Placental pericyte (primary cell): Measurements from ENCODE around the gene ALKBH6. TPM values are rescaled to one million over a fixed set of nuclear protein-coding genes. Genes with fewer than 3 reads are reported as not detected.

Source experiments
- total RNA-seq: library from RNA; depleted of rRNA; stranded (reverse); fragments of >200 nt; gene quantifications from 2 replicates; pipeline ENCODE4 v1.2.3, GENCODE V29; 2012

The ALKBH6 gene
- total RNA-seq, result 14.0 and 20.2 TPM in 2 replicates

DNA sequence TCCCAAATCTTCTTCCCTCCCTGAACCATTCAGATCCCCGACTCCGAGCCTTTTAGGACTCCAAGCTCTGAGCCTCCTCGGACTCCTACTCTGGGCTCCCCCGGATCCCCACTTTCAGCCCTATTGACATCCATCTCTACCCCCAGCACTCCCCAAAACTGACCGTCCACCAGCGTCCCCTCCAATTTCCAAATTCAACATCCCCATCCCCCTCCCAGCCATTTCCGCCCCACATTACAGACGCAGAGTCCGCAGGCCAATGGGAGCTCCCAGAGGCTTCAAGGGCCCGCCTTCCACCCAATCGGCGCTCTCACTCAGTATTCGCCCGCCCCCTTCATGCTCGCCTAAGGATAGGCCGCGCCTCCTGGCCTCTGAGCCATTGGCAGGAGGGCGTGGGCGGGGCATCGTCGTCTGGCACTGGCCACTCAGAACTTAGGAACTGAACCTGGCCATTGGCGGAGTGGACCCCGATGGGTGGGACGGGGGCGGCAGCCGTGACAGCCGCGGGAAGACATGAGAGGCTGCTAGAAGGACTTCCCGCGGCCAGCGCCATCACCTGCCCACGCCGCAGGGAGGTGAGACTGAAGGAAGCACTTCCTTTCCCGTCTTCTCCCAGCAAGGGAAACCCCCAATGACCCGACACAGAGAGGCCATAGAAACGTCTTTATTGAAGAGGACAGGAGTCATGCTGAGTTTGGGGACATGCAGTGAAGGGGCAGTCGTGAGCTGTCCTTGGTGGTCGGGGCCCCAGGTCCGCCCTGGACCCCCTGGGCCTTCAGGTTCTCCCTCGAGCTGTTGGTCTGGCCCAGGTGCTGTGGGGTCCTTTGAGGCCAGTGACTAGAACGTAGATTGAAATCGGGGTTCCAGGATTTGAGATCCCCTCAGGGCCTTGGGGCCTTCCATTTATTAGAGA lies at the start of gene ALKBH6:
ALKBH6 (minus strand) TSS at position 202 of the 913 bp plus-strand sequence. CDS start 816 bp downstream, outside the sequence.

GRCh38 chr19:36054733-36055686 lies 41.0 kb upstream of the ALKBH6 start, which contains the start of gene WDR62:
WDR62 (plus strand) TSS chr19:36054897; CDS start chr19:36054972, 75 bp downstream.

DNA sequence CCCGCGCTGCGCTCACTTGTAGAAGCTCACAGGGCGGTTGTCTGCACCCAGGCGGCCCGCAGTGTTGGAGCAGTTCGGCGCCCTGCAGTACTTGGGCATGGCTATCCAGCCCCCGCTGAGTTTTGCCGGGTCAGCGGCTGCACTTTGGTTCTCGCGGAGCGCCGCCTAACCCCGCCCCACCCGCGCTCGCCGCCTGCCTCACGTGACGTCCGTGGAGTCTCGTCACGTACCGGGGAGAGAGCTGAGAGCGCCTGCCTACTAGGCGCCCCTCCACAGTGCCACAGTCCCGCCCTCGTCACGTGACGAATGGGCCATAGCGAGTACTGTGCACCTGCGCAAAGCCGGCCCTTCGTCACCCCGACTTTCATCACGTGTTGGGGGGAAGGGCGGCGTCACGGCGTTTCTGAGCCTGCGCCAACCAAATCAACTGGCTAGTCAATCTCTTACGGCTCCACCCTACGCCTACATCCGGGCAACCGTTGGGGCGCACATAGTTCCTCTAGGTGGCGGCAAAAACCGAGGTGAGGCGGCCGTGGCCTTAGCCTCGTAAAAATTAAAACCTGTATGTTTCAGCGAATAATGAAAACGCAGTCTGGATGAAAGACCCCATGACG lies 40.2 kb upstream of the ALKBH6 start, which contains the start of gene THAP8:
THAP8 (minus strand) TSS at position 167 of the 614 bp plus-strand sequence; CDS start at position 99, 68 bp downstream.

GRCh38 chr19:36032251-36033104 lies 18.5 kb upstream of the ALKBH6 start, which contains the start of gene CLIP3:
CLIP3 (minus strand) TSS chr19:36032873; CDS start chr19:36032357, 516 bp downstream.

GRCh38 chr19:36008336-36008978 lies 5.6 kb downstream of the ALKBH6 start, which contains the start of gene SYNE4:
SYNE4 (minus strand) TSS chr19:36008813; CDS start chr19:36008681, 132 bp downstream.

GRCh38 chr19:35995048-35995993 lies 18.7 kb downstream of the ALKBH6 start, which contains the start of gene SDHAF1:
SDHAF1 (plus strand) TSS chr19:35995188; CDS start chr19:35995275, 87 bp downstream.

Other genes starting within 250 kb of the ALKBH6 start
- 2.2 and 5.0 TPM in 2 replicates for gene ARHGAP33, start 238.6 kb downstream of the ALKBH6 start, total RNA-seq
- not detected in 2 replicates for gene PRODH2, start 201.4 kb downstream of the ALKBH6 start, total RNA-seq
- not detected in 2 replicates for gene NPHS1, start 161.7 kb downstream of the ALKBH6 start, total RNA-seq
- gene KIRREL2, start 157.3 kb downstream of the ALKBH6 start, total RNA-seq, result not detected in 2 replicates
- gene APLP1, start 145.6 kb downstream of the ALKBH6 start, total RNA-seq, result 2.0 and 2.1 TPM in 2 replicates
- 5.3 and 6.4 TPM in 2 replicates for gene NFKBID, start 113.7 kb downstream of the ALKBH6 start, total RNA-seq
- gene HCST, start 111.7 kb downstream of the ALKBH6 start, total RNA-seq, result 0.44 and 0.86 TPM in 2 replicates
- not detected in 2 replicates for gene TYROBP, start 105.9 kb downstream of the ALKBH6 start, total RNA-seq
- 5.3 and 7.2 TPM in 2 replicates for gene LRFN3, start 77.8 kb downstream of the ALKBH6 start, total RNA-seq
- 12.0 and 17.3 TPM in 2 replicates for gene SDHAF1, start 19.0 kb downstream of the ALKBH6 start, total RNA-seq
- 0.14 TPM in 1 of 2 replicates, not detected in the other for gene SYNE4, start 5.4 kb downstream of the ALKBH6 start, total RNA-seq
- gene CLIP3, start 18.7 kb upstream of the ALKBH6 start, total RNA-seq, result 7.0 and 22.8 TPM in 2 replicates
- 2.6 and 3.1 TPM in 2 replicates for gene THAP8, start 40.1 kb upstream of the ALKBH6 start, total RNA-seq
- 0.66 and 17.5 TPM in 2 replicates for gene WDR62, start 40.7 kb upstream of the ALKBH6 start, total RNA-seq
- not detected in 2 replicates for gene OVOL3, start 96.9 kb upstream of the ALKBH6 start, total RNA-seq
- gene POLR2I, start 100.7 kb upstream of the ALKBH6 start, total RNA-seq, result 25.9 and 34.1 TPM in 2 replicates
- gene TBCB, start 101.3 kb upstream of the ALKBH6 start, total RNA-seq, result 121 and 180 TPM in 2 replicates
- gene CAPNS1, start 125.9 kb upstream of the ALKBH6 start, total RNA-seq, result 238 and 293 TPM in 2 replicates
- 0.88 and 11.7 TPM in 2 replicates for gene COX7A1, start 138.2 kb upstream of the ALKBH6 start, total RNA-seq
- 2.4 and 3.4 TPM in 2 replicates for gene ZNF565, start 200.5 kb upstream of the ALKBH6 start, total RNA-seq
- 77.3 and 87.5 TPM in 2 replicates for gene ZNF146, start 200.9 kb upstream of the ALKBH6 start, total RNA-seq